HepG2 (cell line): ENCODE measurements around the gene UBQLN4. TPM values are rescaled to one million over a fixed set of nuclear protein-coding genes. Genes with fewer than 3 reads are reported as not detected.

Experiments used
- ATF1 ChIP-seq: IDR thresholded peaks from 2 replicates; pipeline ENCODE4 v1.6.1; 2016; ENCODE audit warnings: mild to moderate bottlenecking, control low read depth
- DMAP1 ChIP-seq: IDR thresholded peaks from 2 replicates; pipeline ENCODE4 v1.6.1; 2016
- GFI1 ChIP-seq: sonication (generic); formaldehyde crosslinking; IDR thresholded peaks from 2 replicates; pipeline ENCODE4 v1.5.0; 2020; ENCODE audit warnings: missing genetic modification reagents, mild to moderate bottlenecking, borderline replicate concordance
- ISX ChIP-seq: sonication (generic); formaldehyde crosslinking; conservative IDR thresholded peaks from 2 replicates; pipeline ENCODE4 v1.5.0; 2020; ENCODE audit warnings: missing genetic modification reagents
- JARID2 ChIP-seq: sonication (generic); formaldehyde crosslinking; IDR thresholded peaks from 2 replicates; pipeline ENCODE4 v1.8.1; 2023; ENCODE audit warnings: missing genetic modification reagents, inconsistent platforms; ENCODE audit not compliant: insufficient replicate concordance
- MTF1 ChIP-seq: sonication (generic); formaldehyde crosslinking; IDR thresholded peaks from 2 replicates; pipeline ENCODE4 v1.5.0; 2020; ENCODE audit warnings: missing genetic modification reagents
- RELA ChIP-seq: sonication (generic); formaldehyde crosslinking; IDR thresholded peaks from 2 replicates; pipeline ENCODE4 v1.4.0; 2020; ENCODE audit warnings: missing genetic modification reagents
- RNF2 ChIP-seq: fragments of 450-650 bp; conservative IDR thresholded peaks from 2 replicates; pipeline ENCODE4 v1.6.1; 2016; ENCODE audit warnings: low read depth
- SRSF4 ChIP-seq: fragments of 200-400 bp; formaldehyde crosslinking; IDR thresholded peaks from one replicate; pipeline ENCODE4 v1.6.1; 2018; ENCODE audit warnings: mild to moderate bottlenecking, low read depth, low read length, moderate library complexity; ENCODE audit not compliant: poor library complexity, severe bottlenecking
- ZBTB1 ChIP-seq: sonication (generic); formaldehyde crosslinking; IDR thresholded peaks from 2 replicates; pipeline ENCODE4 v1.4.0; 2020; ENCODE audit warnings: missing genetic modification reagents, borderline replicate concordance
- ZNF232 ChIP-seq: sonication (generic); formaldehyde crosslinking; IDR thresholded peaks from 2 replicates; pipeline ENCODE4 v1.4.0; 2020; ENCODE audit warnings: missing genetic modification reagents, borderline replicate concordance
- ZNF432 ChIP-seq: sonication (generic); formaldehyde crosslinking; IDR thresholded peaks from 2 replicates; pipeline ENCODE4 v1.5.0; 2020; ENCODE audit warnings: missing genetic modification reagents, mild to moderate bottlenecking, borderline replicate concordance
- ZNF550 ChIP-seq: sonication (generic); formaldehyde crosslinking; IDR thresholded peaks from 2 replicates; pipeline ENCODE4 v1.4.0; 2020; ENCODE audit warnings: mild to moderate bottlenecking, missing genetic modification reagents, borderline replicate concordance
- ZNF619 ChIP-seq: sonication (generic); formaldehyde crosslinking; IDR thresholded peaks from 2 replicates; pipeline ENCODE4 v1.4.0; 2020; ENCODE audit warnings: mild to moderate bottlenecking, missing genetic modification reagents
- ZNF777 ChIP-seq: sonication (generic); formaldehyde crosslinking; IDR thresholded peaks from 2 replicates; pipeline ENCODE4 v1.4.0; 2020; ENCODE audit warnings: missing genetic modification reagents
- polyA plus RNA-seq, 8 experiments: library from polyadenylated mRNA; depleted of rRNA in 3 of 8; stranded (reverse) in 7 of 8; unstranded in 1 of 8; fragments of >200 nt; fragmentation: Illumina TruSeq in 4 of 8; extraction: Trizol in 4 of 8; gene quantifications; 2 replicates each; pipeline versions ENCODE4 v1.2.1 to v1.2.3, GENCODE V29; 2011 to 2016; ENCODE audit warnings: low read depth in 4 of 8, missing spikeins in 1 of 8, mixed read lengths in 1 of 8; ENCODE audit not compliant: insufficient read depth in 1 of 8
- total RNA-seq, 5 experiments: library from RNA; depleted of rRNA; stranded (reverse); fragments of >200 nt; fragmentation: Illumina TruSeq; extraction: Trizol; gene quantifications; 2 replicates each; pipeline ENCODE4 v1.2.3, GENCODE V29; 2016; ENCODE audit warnings: low read depth in 1 of 5
- TF ChIP-seq, protein P1 (sequence below): sonication (generic); formaldehyde crosslinking; IDR thresholded peaks from 2 replicates; pipeline ENCODE4 v1.5.0; 2020; ENCODE audit warnings: mild to moderate bottlenecking, missing genetic modification reagents, moderate library complexity
- TF ChIP-seq, protein P2 (sequence below): sonication (generic); formaldehyde crosslinking; IDR thresholded peaks from 2 replicates; pipeline ENCODE4 v1.9.0; 2021; ENCODE audit warnings: missing genetic modification reagents, borderline replicate concordance
- TF ChIP-seq, protein P3 (sequence below): sonication (generic); formaldehyde crosslinking; IDR thresholded peaks from 2 replicates; pipeline ENCODE4 v1.5.1; 2020; ENCODE audit warnings: mild to moderate bottlenecking, missing genetic modification reagents, moderate library complexity
- TF ChIP-seq, protein P4 (sequence below): sonication (generic); formaldehyde crosslinking; IDR thresholded peaks from 2 replicates; pipeline ENCODE4 v1.4.0; 2020; ENCODE audit warnings: missing genetic modification reagents, borderline replicate concordance

UBQLN4 gene
- total and polyA plus RNA-seq, 2 of the 13 experiments (the other 11 are each of a cell fraction or from before 2014, with no cell fraction given), result 31.5 to 39.8 TPM

DNA sequence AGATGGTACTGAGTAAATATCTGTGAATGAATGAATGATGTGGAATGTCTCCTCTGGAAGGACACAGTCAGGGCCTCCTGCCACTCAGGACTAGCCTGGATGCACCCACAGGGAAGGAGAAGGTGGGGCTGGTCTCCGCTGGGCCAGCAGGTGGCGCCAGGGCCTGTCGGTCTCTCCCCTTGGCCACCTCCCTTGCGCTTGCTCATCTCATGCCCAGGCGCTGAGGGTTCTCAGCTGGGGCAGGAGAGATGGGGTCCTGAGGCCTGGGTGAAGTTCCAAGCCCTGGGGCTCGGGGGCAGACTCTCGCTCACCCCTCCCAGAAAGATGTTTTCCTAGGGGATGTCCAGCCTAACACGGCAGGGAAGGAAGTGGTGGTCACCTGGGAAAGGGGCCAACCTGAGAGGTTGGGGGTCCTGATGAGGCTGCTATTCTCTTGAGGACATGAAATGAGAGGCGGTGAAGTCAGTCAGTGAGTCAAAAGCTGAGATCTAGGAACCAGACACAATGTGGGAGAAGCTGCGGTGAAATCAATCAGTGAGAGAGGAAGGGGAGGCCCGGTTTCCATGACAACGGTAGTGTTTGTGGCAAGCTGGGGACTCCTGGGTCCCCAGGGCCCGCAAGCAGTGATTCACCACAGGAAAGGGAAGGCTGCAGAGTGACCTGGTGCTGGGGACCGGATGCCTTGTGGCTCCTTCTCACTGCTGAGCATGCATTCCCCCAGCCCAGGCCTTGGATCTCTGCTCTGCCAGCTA, 43.2 kb upstream of the UBQLN4 start (continued):
- TF ChIP-seq DMAP1 (CRISPR knock-in tag) (no peak), ZNF550 (CRISPR knock-in tag) (no peak), ZNF232 (CRISPR knock-in tag) (no peak), ATF1 (CRISPR knock-in tag) (no peak), ZNF777 (CRISPR knock-in tag) (no peak), ZNF619 (CRISPR knock-in tag) (0 out of 2 replicates have a peak, but pooled peaks have one; percentile 62), RNF2 (no peak), ZNF432 (CRISPR knock-in tag) (no peak), RELA (CRISPR knock-in tag) (0 out of 2 replicates have a peak, but pooled peaks have one; percentile 70), SRSF4 (no peak), JARID2 (CRISPR knock-in tag) (no peak), MTF1 (no peak), ISX (CRISPR knock-in tag) (no peak), GFI1 (CRISPR knock-in tag) (no peak), ZBTB1 (CRISPR knock-in tag) (no peak)
- TF ChIP-seq, protein P1, sequence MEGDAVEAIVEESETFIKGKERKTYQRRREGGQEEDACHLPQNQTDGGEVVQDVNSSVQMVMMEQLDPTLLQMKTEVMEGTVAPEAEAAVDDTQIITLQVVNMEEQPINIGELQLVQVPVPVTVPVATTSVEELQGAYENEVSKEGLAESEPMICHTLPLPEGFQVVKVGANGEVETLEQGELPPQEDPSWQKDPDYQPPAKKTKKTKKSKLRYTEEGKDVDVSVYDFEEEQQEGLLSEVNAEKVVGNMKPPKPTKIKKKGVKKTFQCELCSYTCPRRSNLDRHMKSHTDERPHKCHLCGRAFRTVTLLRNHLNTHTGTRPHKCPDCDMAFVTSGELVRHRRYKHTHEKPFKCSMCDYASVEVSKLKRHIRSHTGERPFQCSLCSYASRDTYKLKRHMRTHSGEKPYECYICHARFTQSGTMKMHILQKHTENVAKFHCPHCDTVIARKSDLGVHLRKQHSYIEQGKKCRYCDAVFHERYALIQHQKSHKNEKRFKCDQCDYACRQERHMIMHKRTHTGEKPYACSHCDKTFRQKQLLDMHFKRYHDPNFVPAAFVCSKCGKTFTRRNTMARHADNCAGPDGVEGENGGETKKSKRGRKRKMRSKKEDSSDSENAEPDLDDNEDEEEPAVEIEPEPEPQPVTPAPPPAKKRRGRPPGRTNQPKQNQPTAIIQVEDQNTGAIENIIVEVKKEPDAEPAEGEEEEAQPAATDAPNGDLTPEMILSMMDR (CRISPR knock-in tag), result peak; percentile 99
- TF ChIP-seq, protein P2, sequence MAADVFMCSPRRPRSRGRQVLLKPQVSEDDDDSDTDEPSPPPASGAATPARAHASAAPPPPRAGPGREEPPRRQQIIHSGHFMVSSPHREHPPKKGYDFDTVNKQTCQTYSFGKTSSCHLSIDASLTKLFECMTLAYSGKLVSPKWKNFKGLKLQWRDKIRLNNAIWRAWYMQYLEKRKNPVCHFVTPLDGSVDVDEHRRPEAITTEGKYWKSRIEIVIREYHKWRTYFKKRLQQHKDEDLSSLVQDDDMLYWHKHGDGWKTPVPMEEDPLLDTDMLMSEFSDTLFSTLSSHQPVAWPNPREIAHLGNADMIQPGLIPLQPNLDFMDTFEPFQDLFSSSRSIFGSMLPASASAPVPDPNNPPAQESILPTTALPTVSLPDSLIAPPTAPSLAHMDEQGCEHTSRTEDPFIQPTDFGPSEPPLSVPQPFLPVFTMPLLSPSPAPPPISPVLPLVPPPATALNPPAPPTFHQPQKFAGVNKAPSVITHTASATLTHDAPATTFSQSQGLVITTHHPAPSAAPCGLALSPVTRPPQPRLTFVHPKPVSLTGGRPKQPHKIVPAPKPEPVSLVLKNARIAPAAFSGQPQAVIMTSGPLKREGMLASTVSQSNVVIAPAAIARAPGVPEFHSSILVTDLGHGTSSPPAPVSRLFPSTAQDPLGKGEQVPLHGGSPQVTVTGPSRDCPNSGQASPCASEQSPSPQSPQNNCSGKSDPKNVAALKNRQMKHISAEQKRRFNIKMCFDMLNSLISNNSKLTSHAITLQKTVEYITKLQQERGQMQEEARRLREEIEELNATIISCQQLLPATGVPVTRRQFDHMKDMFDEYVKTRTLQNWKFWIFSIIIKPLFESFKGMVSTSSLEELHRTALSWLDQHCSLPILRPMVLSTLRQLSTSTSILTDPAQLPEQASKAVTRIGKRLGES, result no peak
- TF ChIP-seq, protein P3, sequence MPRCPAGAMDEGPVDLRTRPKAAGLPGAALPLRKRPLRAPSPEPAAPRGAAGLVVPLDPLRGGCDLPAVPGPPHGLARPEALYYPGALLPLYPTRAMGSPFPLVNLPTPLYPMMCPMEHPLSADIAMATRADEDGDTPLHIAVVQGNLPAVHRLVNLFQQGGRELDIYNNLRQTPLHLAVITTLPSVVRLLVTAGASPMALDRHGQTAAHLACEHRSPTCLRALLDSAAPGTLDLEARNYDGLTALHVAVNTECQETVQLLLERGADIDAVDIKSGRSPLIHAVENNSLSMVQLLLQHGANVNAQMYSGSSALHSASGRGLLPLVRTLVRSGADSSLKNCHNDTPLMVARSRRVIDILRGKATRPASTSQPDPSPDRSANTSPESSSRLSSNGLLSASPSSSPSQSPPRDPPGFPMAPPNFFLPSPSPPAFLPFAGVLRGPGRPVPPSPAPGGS (CRISPR knock-in tag), result no peak
- TF ChIP-seq, protein P4, sequence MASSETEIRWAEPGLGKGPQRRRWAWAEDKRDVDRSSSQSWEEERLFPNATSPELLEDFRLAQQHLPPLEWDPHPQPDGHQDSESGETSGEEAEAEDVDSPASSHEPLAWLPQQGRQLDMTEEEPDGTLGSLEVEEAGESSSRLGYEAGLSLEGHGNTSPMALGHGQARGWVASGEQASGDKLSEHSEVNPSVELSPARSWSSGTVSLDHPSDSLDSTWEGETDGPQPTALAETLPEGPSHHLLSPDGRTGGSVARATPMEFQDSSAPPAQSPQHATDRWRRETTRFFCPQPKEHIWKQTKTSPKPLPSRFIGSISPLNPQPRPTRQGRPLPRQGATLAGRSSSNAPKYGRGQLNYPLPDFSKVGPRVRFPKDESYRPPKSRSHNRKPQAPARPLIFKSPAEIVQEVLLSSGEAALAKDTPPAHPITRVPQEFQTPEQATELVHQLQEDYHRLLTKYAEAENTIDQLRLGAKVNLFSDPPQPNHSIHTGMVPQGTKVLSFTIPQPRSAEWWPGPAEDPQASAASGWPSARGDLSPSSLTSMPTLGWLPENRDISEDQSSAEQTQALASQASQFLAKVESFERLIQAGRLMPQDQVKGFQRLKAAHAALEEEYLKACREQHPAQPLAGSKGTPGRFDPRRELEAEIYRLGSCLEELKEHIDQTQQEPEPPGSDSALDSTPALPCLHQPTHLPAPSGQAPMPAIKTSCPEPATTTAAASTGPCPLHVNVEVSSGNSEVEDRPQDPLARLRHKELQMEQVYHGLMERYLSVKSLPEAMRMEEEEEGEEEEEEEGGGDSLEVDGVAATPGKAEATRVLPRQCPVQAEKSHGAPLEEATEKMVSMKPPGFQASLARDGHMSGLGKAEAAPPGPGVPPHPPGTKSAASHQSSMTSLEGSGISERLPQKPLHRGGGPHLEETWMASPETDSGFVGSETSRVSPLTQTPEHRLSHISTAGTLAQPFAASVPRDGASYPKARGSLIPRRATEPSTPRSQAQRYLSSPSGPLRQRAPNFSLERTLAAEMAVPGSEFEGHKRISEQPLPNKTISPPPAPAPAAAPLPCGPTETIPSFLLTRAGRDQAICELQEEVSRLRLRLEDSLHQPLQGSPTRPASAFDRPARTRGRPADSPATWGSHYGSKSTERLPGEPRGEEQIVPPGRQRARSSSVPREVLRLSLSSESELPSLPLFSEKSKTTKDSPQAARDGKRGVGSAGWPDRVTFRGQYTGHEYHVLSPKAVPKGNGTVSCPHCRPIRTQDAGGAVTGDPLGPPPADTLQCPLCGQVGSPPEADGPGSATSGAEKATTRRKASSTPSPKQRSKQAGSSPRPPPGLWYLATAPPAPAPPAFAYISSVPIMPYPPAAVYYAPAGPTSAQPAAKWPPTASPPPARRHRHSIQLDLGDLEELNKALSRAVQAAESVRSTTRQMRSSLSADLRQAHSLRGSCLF (CRISPR knock-in tag), result no peak
